ENCODE measurements around the gene SIMC1. TPM values are rescaled to one million over a fixed set of nuclear protein-coding genes. Genes with fewer than 3 reads are reported as not detected.

Gene SIMC1
- total RNA-seq (2014; rRNA removed; shearing (Covaris generic)) = 14.3 and 16.0 TPM in 2 replicates

DNA sequence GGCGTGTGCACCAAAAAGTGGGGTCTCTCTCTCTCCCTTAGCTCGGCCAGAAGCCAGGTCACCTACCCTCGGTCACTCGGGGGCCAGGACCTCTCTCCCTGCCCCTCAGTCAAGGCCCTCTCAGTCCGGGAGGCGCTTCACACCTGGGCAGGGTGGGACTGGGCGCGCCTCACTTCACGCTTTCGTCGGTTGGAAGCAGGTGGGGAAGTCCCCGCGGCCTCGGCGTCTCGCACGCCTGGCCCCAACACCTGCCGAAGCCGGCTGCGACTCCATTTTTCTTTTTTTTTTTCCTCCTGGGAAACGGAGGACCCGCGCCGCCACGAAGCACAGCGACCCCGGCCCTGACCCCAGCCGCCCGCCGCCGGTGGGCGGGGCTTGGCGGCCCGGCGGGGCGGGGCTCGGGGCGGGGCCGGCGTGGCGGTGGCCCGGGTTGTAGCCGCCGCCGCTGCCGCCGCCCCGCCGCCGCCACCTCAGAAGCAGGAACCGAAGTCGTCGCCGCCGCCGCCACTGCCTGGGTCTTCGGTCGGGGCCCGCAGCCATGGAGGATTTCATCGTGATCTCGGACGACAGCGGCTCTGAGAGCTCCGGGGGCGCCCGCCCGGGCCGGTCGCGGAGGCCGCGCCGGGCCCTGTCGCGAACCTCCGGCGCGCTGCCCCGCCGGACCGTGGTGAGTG lies at the start of gene SIMC1:
TSS of gene SIMC1 (plus strand) at position 454 of the 674 bp plus-strand sequence. CDS start at position 539, 85 bp downstream.

DNA sequence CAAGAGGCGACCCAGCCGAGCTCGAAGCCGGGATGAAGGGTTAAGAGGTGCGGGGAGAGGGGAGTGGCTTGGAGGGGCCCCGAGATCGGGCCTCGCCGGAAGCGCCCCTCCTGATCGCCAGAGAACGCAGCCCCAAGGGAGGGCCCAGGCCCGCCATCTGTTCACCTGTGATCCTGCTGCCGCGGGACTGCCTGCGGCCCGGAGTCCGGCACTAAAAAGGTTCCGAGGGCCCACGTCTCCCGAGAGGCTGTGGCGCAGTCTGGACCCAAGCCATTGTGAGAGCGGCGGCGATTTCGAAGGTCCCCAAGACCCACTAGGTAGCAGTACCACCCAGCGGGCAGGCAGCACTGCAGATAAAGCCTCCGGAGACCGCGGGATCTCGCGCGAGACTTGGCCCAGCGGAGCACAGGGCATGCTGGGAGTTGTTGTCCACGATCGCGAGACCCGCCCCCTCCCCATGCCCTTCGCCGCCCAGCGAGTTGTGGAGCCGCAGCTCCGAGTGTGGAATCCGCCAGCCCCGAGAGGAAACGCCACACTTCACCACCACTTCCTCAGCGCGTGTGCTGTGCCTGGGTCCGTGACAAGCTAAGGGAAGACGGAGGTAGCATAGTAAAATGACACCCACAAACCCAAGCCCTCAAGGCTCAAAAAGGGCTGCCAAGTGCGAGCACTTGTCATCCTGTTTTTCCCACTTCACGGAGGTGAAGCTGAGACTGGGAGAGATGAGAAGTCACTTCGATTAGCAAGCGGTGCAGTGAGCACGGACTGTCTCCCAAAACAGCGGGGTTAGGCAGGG lies 123.4 kb downstream of the SIMC1 start, which contains the start of gene KIAA1191:
TSS of gene KIAA1191 (minus strand) at position 328 of the 796 bp plus-strand sequence. CDS start 2,256 bp downstream, outside the sequence.

DNA sequence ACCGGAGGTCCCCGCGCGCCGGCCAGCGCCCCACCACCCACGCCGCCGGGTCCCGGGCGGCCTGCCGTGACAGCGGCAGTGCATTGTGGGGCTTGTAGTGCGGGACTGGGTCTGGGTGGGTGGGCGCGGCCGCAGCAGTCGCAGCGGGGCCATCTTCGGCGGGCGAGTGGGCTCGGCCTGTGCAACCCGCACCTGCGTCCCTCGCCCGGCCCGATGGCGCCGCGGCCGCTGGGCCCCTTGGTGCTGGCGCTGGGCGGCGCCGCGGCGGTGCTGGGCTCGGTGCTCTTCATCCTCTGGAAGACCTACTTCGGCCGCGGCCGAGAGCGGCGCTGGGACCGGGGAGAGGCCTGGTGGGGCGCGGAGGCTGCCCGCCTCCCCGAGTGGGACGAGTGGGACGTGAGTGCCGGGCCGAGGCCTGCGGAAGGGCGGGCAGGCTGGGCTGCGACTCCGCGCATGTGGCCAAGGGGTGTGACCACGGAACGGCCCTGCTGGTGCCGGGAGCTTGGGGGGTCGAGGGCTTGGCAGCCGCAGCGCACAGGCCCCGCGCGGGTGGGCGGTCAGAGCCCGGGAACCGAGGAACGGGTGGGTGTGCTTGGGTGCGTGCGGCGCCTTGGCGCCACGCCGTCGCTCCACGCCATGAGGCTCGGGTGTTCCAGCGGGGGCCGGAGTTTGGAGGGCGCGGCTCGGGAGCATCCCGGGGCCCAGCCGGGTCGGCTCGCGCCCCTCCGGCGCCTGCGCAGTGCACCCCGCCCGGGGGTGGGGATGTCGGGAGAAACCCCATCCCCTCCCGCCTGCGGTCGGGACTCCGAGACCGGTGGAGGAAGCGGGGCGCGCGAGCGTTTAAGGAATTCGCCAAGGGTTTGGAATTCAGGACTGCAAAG lies 127.4 kb downstream of the SIMC1 start, which contains the start of gene ARL10:
TSS of gene ARL10 (plus strand) at position 137 of the 881 bp plus-strand sequence. CDS start at position 214, 77 bp downstream.

DNA sequence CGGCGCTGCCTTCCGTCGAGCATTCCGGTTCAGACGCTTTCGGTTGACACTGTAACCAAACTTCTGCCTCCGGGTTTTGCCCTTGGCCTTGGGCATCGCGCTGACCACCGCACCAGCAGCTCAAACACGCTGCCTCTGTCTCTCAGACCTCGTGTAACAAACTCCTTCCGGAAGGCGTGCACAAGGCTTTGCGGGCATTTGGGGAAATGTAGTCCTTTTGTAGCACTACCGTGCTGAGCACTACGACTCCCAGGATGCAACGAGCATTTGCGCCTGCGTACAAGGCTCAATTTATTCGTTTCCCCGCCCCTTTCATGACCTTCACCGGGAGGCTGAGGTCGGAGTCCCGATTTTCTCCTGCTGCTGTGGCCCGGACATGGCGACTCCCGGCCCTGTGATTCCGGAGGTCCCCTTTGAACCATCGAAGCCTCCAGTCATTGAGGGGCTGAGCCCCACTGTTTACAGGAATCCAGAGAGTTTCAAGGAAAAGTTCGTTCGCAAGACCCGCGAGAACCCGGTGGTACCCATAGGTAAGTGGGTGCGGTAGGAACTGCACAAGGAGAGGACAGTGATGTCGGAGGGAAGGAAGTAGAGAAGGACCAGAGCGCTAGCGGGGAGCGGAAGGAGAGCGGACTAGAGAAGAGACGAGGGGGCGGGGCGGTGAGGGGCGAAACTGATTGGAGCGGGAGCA lies 150.4 kb downstream of the SIMC1 start, which contains the start of the genes HIGD2A and NOP16:
TSS of gene HIGD2A (plus strand) at position 308 of the 691 bp plus-strand sequence. CDS start at position 377, 69 bp downstream.
TSS of gene NOP16 (minus strand) at position 155 of the 691 bp plus-strand sequence. CDS start at position 96, 59 bp downstream.

Small RNA genes lying within 50 kb of the gene (small RNA-seq; reads per million reads assigned to genes)
- not detected for gene MIR1271

Other genes starting within 250 kb of the SIMC1 start
- 46.6 and 53.0 TPM in 2 replicates for gene KIAA1191, start 123.3 kb downstream of the SIMC1 start, total RNA-seq (2014; rRNA removed; shearing (Covaris generic))
- gene ARL10, start 127.1 kb downstream of the SIMC1 start, total RNA-seq (2014; rRNA removed; shearing (Covaris generic)) = 0.30 and 1.4 TPM in 2 replicates
- gene NOP16, start 150.2 kb downstream of the SIMC1 start, total RNA-seq (2014; rRNA removed; shearing (Covaris generic)) = 162 and 174 TPM in 2 replicates
- 75.3 and 99.4 TPM in 2 replicates for gene HIGD2A, start 150.3 kb downstream of the SIMC1 start, total RNA-seq (2014; rRNA removed; shearing (Covaris generic))
- gene CLTB, start 178.1 kb downstream of the SIMC1 start, total RNA-seq (2014; rRNA removed; shearing (Covaris generic)) = 131 and 132 TPM in 2 replicates
- gene FAF2, start 210.0 kb downstream of the SIMC1 start, total RNA-seq (2014; rRNA removed; shearing (Covaris generic)) = 48.2 and 48.7 TPM in 2 replicates